Activated CD8-positive, alpha-beta memory T cell treated with anti-CD3 and anti-CD28 coated beads for 48 hours (primary cell): Measurements from ENCODE around the gene C1orf159.
"Not testable (repeated sequence)": the region's sequence is repeated elsewhere in the genome, so short reads cannot be mapped to it uniquely, and the experiment has no call there.

Experiments used
- DNase-seq, 3 experiments: peaks; one replicate each; pipeline ENCODE4 v3.0.0-alpha.2; 2020; ENCODE audit warnings: low read depth in 2 of 3, low spot score in 2 of 3

C1orf159 gene

GRCh38 chr1:1118876-1119220 lies 3.0 kb upstream of the C1orf159 start:
- DNase-seq, result no peak

GRCh38 chr1:1118011-1118875 lies 2.4 kb upstream of the C1orf159 start:
- DNase-seq, result no peak

- no peak for DNase-seq
These were observed 1.6 kb upstream of the C1orf159 start for GRCh38 chr1:1117469-1117831.

GRCh38 chr1:1116701-1117468 lies 996 bp upstream of the C1orf159 start:
- no peak for DNase-seq

- no peak for DNase-seq
These were observed 628 bp downstream of the C1orf159 start for GRCh38 chr1:1115136-1115785.

GRCh38 chr1:1114431-1114830 lies 1.5 kb downstream of the C1orf159 start:
- DNase-seq, result no peak

- no peak for DNase-seq
These were observed 3.5 kb downstream of the C1orf159 start for GRCh38 chr1:1112237-1112985.

- no peak for DNase-seq
These were observed 4.2 kb downstream of the C1orf159 start for GRCh38 chr1:1111516-1112236.

- no peak for DNase-seq
These were observed 5.3 kb downstream of the C1orf159 start for GRCh38 chr1:1110561-1110971.

- no peak for DNase-seq
These were observed 6.1 kb downstream of the C1orf159 start for GRCh38 chr1:1109743-1110142.

GRCh38 chr1:1106510-1107221 lies 9.2 kb downstream of the C1orf159 start:
- no peak for DNase-seq

- DNase-seq, result not testable (repeated sequence)
These were observed 11.7 kb downstream of the C1orf159 start for GRCh38 chr1:1104152-1104551.

GRCh38 chr1:1101503-1101902 lies 14.4 kb downstream of the C1orf159 start:
- DNase-seq, result no peak

GRCh38 chr1:1100296-1100695 lies 15.6 kb downstream of the C1orf159 start:
- DNase-seq, result no peak

- no peak for DNase-seq
These were observed 16.2 kb downstream of the C1orf159 start for GRCh38 chr1:1099506-1100183.

- no peak for DNase-seq
These were observed 17.0 kb downstream of the C1orf159 start for GRCh38 chr1:1098681-1099421.

GRCh38 chr1:1096136-1096535 lies 19.8 kb downstream of the C1orf159 start:
- DNase-seq, result not testable (repeated sequence)

- DNase-seq, result no peak
These were observed 20.9 kb downstream of the C1orf159 start for GRCh38 chr1:1094981-1095380.

GRCh38 chr1:1093610-1093943 lies 22.3 kb downstream of the C1orf159 start:
- no peak for DNase-seq
